ENCODE results near the gene OCSTAMP.

OCSTAMP gene

GRCh38 chr20:46523108-46523507, 27.3 kb downstream of the OCSTAMP start:
- Histone ChIP-seq H3K4me3 (no peak overlapping the region), H3K9ac (ENCODE audit: insufficient read length) (no peak overlapping the region), H3K36me3 (ENCODE audit: insufficient read depth, low read length) (no peaks in the 10 kb centered on the region), H3K27ac (no peak overlapping the region), H3K9me3 (ENCODE audit: low read depth, low read length) (no peaks in the 10 kb centered on the region)
- no peak for TF ChIP-seq EZH2 (IDR thresholded peaks at IDR 0.05)
- TF ChIP-seq FOXP2 (optimal IDR thresholded peaks at IDR 0.05; ENCODE audit: control extremely low read depth, extremely low read length, insufficient read depth), result no peak
- no peak for TF ChIP-seq POLR2AphosphoS5 (IDR thresholded peaks at IDR 0.05; ENCODE audit: borderline replicate concordance, low read depth, low read length)
- DNase-seq (ENCODE audit: low read depth, low spot score), result no peak

- H3K36me3 ChIP-seq (ENCODE audit: insufficient read depth, low read length), result no peaks in the 10 kb centered on the region
- TF ChIP-seq POLR2AphosphoS5 (IDR thresholded peaks at IDR 0.05; ENCODE audit: borderline replicate concordance, low read depth, low read length), result no peak
- no peak for TF ChIP-seq EZH2 (IDR thresholded peaks at IDR 0.05)
- no peak for TF ChIP-seq FOXP2 (optimal IDR thresholded peaks at IDR 0.05; ENCODE audit: control extremely low read depth, extremely low read length, insufficient read depth)
- H3K9me3 ChIP-seq (ENCODE audit: low read depth, low read length), result no peaks in the 10 kb centered on the region
- H3K4me3 ChIP-seq, result no peak overlapping the region
- no peak overlapping the region for H3K9ac ChIP-seq (ENCODE audit: insufficient read length)
- no peak for DNase-seq (ENCODE audit: low read depth, low spot score)
- H3K27ac ChIP-seq, result no peak overlapping the region
These were observed 29.4 kb downstream of the OCSTAMP start for GRCh38 chr20:46520976-46521579.

GRCh38 chr20:46520540-46520939, 29.9 kb downstream of the OCSTAMP start:
- Histone ChIP-seq H3K9ac (ENCODE audit: insufficient read length) (no peak overlapping the region), H3K27ac (no peak overlapping the region), H3K9me3 (ENCODE audit: low read depth, low read length) (no peaks in the 10 kb centered on the region), H3K36me3 (ENCODE audit: insufficient read depth, low read length) (no peaks in the 10 kb centered on the region), H3K4me3 (no peak overlapping the region)
- no peak for TF ChIP-seq FOXP2 (optimal IDR thresholded peaks at IDR 0.05; ENCODE audit: control extremely low read depth, extremely low read length, insufficient read depth)
- no peak for TF ChIP-seq EZH2 (IDR thresholded peaks at IDR 0.05)
- no peak for TF ChIP-seq POLR2AphosphoS5 (IDR thresholded peaks at IDR 0.05; ENCODE audit: borderline replicate concordance, low read depth, low read length)
- no peak for DNase-seq (ENCODE audit: low read depth, low spot score)

- Histone ChIP-seq H3K36me3 (ENCODE audit: insufficient read depth, low read length) (no peaks in the 10 kb centered on the region), H3K27ac (no peak overlapping the region), H3K9me3 (ENCODE audit: low read depth, low read length) (no peaks in the 10 kb centered on the region), H3K9ac (ENCODE audit: insufficient read length) (no peak overlapping the region), H3K4me3 (no peak overlapping the region)
- no peak for DNase-seq (ENCODE audit: low read depth, low spot score)
- TF ChIP-seq FOXP2 (optimal IDR thresholded peaks at IDR 0.05; ENCODE audit: control extremely low read depth, extremely low read length, insufficient read depth) (no peak), EZH2 (IDR thresholded peaks at IDR 0.05) (no peak), POLR2AphosphoS5 (IDR thresholded peaks at IDR 0.05; ENCODE audit: borderline replicate concordance, low read depth, low read length) (no peak)
These were observed 30.9 kb downstream of the OCSTAMP start for GRCh38 chr20:46519471-46520068.

GRCh38 chr20:46512943-46513844, 37.3 kb downstream of the OCSTAMP start, which contains the start of gene ZNF334:
TSS of gene ZNF334 (minus strand) at chr20:46513559. CDS start at chr20:46512102, 1,457 bp downstream.
- TF ChIP-seq EZH2 (IDR thresholded peaks at IDR 0.05) (no peak), POLR2AphosphoS5 (IDR thresholded peaks at IDR 0.05; ENCODE audit: borderline replicate concordance, low read depth, low read length) (no peak), FOXP2 (optimal IDR thresholded peaks at IDR 0.05; ENCODE audit: control extremely low read depth, extremely low read length, insufficient read depth) (no peak)
- DNase-seq (ENCODE audit: low read depth, low spot score), result no peak
- H3K4me3 ChIP-seq, result peak within 1 kb of the TSS; percentile 38

GRCh38 chr20:46509523-46509922, 40.9 kb downstream of the OCSTAMP start:
- TF ChIP-seq FOXP2 (optimal IDR thresholded peaks at IDR 0.05; ENCODE audit: control extremely low read depth, extremely low read length, insufficient read depth) (no peak), EZH2 (IDR thresholded peaks at IDR 0.05) (no peak), POLR2AphosphoS5 (IDR thresholded peaks at IDR 0.05; ENCODE audit: borderline replicate concordance, low read depth, low read length) (no peak)
- no peak overlapping the region for H3K9ac ChIP-seq (ENCODE audit: insufficient read length)
- no peaks in the 10 kb centered on the region for H3K9me3 ChIP-seq (ENCODE audit: low read depth, low read length)
- H3K27ac ChIP-seq, result no peak overlapping the region
- H3K4me3 ChIP-seq, result no peak overlapping the region
- DNase-seq (ENCODE audit: low read depth, low spot score), result no peak
- H3K36me3 ChIP-seq (ENCODE audit: insufficient read depth, low read length), result no peaks in the 10 kb centered on the region

More at GRCh38 chr20:46512943-46513844, 37.3 kb downstream of the OCSTAMP start, which contains the start of gene ZNF334:
- H3K27ac ChIP-seq, result no peak within 1 kb of the TSS
- no peaks in the 10 kb centered on the region for H3K36me3 ChIP-seq (ENCODE audit: insufficient read depth, low read length)
- no peaks in the 10 kb centered on the region for H3K9me3 ChIP-seq (ENCODE audit: low read depth, low read length)
- H3K9ac ChIP-seq (ENCODE audit: insufficient read length), result no peak within 1 kb of the TSS

GRCh38 chr20:46507760-46508407, 42.6 kb downstream of the OCSTAMP start:
- Histone ChIP-seq H3K36me3 (ENCODE audit: insufficient read depth, low read length) (no peaks in the 10 kb centered on the region), H3K4me3 (no peak overlapping the region), H3K9me3 (ENCODE audit: low read depth, low read length) (no peaks in the 10 kb centered on the region), H3K27ac (no peak overlapping the region), H3K9ac (ENCODE audit: insufficient read length) (no peak overlapping the region)
- no peak for DNase-seq (ENCODE audit: low read depth, low spot score)
- no peak for TF ChIP-seq EZH2 (IDR thresholded peaks at IDR 0.05)
- TF ChIP-seq FOXP2 (optimal IDR thresholded peaks at IDR 0.05; ENCODE audit: control extremely low read depth, extremely low read length, insufficient read depth), result no peak
- TF ChIP-seq POLR2AphosphoS5 (IDR thresholded peaks at IDR 0.05; ENCODE audit: borderline replicate concordance, low read depth, low read length), result no peak
